ENCODE measurements around the gene VCL.
"Not testable (repeated sequence)": the region's sequence is repeated elsewhere in the genome, so short reads cannot be mapped to it uniquely, and the experiment has no call there.

The VCL gene

GRCh38 chr10:74047304-74047703, 49.4 kb downstream of the VCL start:
- DNase-seq = no peak

DNA sequence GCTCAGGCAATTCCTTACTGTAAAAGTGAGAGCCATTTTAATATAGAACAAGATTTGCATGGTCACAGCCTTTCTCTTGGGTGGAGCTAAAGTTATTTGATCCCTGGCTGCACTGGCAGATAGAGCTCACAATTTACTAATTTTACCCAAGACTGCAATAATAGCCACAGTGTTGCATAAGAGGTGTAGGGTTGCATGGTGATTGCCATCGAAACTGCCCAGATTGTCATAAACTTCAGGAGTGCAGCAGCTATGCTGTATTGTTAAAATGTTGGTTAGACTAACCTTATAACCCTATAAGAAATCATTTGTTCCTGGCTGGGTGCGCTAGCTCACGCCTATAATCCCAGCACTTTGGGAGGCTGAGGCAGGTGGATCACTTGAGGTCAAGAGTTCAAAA, 50.0 kb downstream of the VCL start:
- DNase-seq = no peak

DNA sequence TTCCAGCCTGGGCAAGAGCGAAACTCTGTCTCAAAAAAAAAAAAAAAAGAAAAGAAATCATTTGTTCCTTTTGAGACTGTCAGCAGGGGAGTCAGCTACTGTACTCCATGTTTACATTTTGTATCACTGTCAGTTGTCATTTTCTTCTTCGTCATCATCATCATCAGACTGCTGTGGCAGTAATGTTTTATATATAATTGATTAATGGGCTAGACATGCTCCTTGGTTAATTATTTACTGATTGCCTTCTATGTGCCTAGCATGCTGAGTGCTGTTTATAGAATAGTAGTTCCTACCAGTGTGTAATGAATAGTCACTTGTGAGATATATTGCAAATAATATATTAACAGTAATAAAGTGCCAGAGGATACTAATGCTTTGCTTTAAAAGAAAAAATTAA, 50.5 kb downstream of the VCL start:
- no peak for DNase-seq

GRCh38 chr10:74049955-74050354, 52.0 kb downstream of the VCL start:
- DNase-seq = no peak

DNA sequence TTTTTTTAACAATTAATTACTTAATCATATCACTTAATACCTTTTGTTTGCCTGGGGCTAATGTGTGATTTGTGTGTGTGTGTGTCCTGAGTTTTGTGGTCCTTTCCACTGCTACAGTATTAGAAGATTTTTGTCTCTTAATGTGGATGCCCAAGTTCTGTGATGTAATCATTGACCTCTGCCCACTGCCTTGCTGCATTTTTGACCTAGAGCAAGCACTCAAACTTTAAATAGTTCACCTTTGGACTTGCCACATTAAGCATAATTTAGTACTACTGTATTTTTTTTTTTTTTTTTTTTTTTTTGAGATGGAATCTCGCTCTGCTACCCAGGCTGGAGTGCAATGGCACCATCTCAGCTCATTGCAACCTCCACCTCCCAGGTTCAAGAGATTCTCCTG, 52.7 kb downstream of the VCL start:
- no peak for DNase-seq

GRCh38 chr10:74051736-74052342, 53.9 kb downstream of the VCL start:
- DNase-seq = no peak

DNA sequence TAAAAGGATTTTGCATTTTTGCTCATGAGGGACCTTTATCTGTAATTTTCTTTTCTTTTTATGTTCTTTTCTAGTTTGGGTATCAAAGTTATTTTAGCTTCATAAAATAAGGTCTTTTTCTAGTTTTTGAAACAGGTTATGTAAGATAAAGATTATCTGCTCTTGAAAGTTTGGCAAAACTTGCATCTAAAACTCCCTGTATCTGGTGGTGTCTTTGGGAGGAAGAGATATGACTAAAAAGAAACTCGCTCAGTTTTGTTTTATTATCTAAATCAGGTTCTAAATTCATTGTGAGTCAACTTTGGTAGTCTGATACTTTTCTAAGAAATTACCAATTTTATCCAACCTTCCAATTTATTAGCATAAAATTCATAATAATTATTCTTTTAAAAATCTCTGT, 55.1 kb downstream of the VCL start:
- no peak for DNase-seq

DNA sequence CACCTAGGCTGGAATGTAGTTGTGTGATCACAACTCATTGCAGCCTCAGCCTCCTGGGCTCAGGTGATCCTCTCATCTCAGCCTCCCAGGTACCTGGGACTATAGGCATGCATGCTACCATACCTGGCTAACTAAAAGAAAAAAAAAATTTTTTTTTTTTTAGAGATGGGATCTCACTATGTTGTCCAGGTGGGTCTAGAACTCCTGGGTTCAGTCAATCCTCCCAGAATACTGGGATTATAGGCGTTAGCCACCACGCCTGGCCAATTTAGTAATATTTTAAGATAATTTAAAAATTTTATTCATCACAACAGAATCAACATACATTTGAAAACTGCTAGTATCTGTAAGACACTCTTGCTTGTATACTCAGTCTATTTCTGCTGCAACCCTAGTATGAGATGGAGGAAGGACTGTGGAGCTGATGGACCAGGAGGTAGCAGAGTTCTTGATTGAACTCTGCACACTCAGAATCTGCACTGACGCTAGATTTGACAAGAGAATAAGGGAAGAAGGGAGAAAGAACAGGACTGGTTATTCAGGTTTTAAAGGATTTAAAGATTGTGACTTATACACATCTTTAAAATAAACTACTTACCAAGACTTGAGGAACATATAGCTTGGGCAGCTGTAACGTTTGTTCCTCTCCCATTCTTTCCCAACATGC, 57.6 kb downstream of the VCL start:
- no peak for DNase-seq

DNA sequence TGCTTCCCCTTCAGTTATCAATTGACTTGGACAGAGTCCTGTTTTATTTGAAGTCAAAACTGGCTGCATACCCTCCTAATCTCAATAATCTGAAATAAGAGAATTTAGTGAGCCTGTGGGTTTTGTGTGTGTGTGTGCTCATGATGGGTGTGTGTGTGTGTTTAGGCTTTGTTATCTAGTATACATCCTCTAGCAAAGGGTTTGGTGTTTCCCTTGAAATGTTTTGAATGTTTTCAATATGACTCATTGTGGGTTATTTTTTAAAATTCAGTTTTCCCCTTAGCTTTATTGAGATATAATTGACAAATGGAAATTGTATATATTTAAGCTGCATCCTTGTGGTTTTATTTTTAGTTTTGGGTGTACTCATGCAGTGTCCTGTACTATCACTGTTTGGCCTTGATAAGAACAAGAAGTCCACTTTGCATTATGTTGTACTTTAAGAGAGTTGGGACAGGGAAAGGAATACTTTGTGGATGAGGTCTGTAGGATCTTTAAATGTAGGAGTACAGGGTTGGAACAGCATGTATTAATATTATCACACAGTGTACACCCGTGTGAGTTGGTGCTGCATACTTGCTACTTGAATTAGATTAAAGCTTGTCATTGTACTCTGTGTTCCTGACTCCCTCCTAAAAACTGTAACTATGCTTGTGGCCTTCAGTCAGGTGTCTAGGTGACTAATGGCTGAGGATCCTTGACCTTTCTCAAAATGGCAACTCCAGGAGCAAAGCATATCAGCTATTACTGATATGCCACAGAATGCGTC, 58.3 kb downstream of the VCL start:
- no peak for DNase-seq

DNA sequence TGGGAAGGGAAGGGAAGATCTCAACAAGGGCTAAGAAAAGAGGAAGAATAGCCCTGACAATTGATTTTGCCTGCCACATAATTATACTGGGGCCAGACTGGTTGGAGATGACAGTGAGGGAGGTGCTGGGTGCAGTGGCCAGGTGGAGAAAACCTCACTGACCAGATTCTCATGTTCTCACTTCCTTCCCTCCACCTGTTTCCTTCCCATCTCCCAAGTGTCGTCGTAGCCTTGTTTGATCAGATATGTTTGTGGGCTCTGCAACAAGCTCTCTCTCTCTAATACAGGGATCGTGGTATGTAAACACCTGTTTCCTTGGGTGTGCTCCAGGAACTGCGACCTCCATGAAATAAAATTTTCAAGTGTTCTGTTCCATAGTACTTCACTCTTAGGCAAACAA, 60.2 kb downstream of the VCL start:
- DNase-seq = no peak

GRCh38 chr10:74058658-74059057, 60.7 kb downstream of the VCL start:
- DNase-seq = no peak

GRCh38 chr10:74061104-74061503, 63.2 kb downstream of the VCL start:
- DNase-seq = no peak

- not testable (repeated sequence) for DNase-seq
These were observed 64.1 kb downstream of the VCL start for GRCh38 chr10:74061978-74062377.

DNA sequence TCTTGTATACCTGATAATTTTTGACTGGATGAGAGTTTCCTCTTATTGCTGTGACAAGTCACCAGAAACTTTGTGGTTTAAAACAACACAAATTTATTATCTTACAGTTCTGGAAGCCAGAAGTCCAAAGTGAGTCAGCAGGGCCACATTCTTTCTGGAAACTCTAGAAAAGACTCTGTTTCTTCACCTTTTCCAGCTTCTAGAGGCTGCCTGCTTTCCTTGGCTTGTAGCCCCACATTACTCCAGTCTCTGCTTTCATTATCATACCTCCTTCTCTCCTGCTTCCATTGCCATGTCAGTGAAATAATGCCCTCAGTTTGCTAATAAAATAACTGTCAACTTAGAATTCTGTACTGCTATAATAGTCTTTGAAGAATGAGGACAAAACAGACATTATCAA, 65.3 kb downstream of the VCL start:
- DNase-seq = no peak

GRCh38 chr10:74067373-74068352, 69.7 kb downstream of the VCL start:
- DNase-seq = no peak

GRCh38 chr10:74071157-74071556, 73.2 kb downstream of the VCL start:
- DNase-seq = no peak

DNA sequence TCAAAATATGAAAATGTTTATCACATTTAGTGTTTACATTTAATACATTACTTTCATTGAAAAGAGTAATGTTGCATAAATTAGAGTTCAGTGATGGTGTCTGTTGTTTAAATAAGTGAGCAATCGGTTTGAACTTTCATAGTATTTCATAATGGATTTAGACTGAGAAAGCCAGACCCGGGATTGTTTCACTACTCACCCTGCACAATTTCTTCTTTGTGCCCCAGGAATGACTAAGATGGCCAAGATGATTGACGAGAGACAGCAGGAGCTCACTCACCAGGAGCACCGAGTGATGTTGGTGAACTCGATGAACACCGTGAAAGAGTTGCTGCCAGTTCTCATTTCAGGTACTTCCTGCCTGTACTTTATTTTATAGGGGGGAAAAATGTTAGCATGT, 74.6 kb downstream of the VCL start:
- no peak for DNase-seq

DNA sequence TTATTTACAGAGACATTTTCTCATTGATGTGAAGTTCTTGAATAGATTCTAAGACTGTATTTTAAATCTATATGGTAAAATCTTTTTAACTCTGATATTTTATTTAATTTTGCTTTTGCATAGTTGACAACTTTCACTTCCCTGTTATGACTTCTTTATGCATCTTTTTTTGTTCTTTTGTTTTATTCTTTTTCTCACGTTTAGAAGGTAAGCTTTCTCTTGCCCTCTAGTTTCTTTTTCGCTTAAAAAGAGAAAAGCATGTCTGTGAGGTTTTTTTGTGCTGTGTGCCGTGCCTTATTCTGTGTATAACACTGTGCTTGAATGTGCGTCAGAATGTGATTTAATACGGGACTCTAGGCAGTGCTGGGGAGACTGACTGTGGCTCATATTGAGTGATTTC, 78.0 kb downstream of the VCL start:
- DNase-seq = no peak

DNA sequence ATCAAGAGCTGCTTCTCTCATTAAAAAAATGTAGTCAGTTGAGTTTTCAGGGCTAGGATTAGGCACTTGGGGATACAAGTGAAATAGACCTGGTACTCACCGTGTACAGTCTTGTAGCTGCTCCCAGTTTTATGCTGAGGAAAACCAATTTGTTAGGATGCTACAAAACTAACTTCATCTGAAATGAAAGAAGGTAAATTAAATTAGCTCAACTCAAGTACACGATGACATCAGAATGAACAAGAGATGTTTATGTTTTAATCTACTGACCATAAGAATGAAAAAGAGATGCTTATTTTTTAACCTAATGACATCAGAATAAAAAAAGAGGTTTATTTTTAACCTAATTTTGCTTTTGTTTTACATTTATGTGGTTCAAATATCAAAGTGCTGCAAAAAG, 79.0 kb downstream of the VCL start:
- no peak for DNase-seq

- no peak for DNase-seq
These were observed 79.5 kb downstream of the VCL start for GRCh38 chr10:74077416-74077815.

DNA sequence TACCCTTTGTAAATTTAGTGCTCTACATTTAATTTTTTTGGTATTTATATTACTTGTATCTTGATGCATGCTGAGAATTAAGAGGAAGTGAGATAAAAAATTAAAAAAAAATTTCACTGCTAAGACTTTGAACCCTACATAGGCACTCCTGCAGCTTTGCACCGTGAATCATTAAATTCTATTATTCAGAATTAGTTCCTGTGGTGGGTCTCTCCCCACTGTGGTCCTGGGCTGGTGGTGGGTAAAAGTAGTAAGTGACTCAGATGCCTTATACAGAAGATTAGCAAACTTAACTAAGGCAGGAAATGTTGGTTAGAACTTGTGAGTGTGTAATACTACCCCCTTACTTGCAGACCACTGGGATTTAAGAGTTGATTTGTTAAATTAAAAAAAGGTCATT, 80.1 kb downstream of the VCL start:
- DNase-seq = no peak

GRCh38 chr10:74079028-74079935, 81.4 kb downstream of the VCL start:
- DNase-seq = no peak

All from NCI-H1436 treated with DMSO at 0.1 percent for 48 hours (cell line).